ENCODE results near the gene DIS3L2. TPM values are rescaled to one million over a fixed set of nuclear protein-coding genes. Genes with fewer than 3 reads are reported as not detected.

DIS3L2 gene
- total and polyA plus RNA-seq, 2 experiments from 2014 or later: 15.2 to 25.3 TPM

DNA sequence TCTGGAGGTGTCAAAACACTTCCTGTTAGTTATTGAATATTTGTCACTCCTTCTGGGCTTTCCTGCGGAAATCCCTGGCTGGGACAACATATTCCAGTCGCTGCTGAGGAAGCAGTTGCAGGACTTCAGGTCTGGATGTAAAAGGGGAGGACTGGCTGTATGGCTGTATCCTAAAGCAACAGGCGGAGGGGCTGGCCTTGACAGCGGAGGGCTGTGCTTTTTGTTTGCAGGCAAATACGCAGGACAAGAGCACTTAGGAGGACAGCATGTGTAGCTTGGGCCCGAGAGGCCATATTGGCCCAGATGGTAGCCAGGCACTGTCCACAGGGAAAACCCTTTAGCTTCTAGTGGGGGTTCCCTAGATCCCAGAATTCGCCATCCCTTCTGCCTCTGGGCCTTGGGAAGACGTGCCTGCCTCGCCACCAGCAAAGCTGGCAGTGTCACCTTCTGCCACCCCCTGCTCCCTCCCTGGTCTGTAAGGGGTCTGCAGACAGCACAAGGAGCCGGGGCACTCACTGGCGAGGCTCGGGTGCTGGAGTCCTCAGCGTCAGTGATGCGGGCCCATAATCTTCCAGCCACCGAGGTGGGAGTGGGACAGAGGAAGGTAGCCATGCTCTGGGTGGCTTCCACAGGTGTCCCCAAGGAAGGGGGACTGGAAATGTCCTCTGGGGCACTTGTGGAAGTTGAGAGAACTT is 42.0 kb upstream of the DIS3L2 start:
- H3K27ac Mint-ChIP-seq: no peak overlapping the region
- no peak overlapping the region for H3K4me3 ChIP-seq
- H3K27me3 ChIP-seq (ENCODE audit: insufficient read depth): peaks cover 8% of the 10 kb centered on the region; the same call in 1 of the 2 replicates
- H3K9me3 Mint-ChIP-seq: no peaks in the 10 kb centered on the region
- no peak overlapping the region for H3K27ac ChIP-seq (ENCODE audit: low read depth)
- no peak for TF ChIP-seq JUNB (IDR thresholded peaks at IDR 0.05; ENCODE audit: unreplicated experiment)
- H3K36me3 ChIP-seq (ENCODE audit: insufficient read depth): no peaks in the 10 kb centered on the region
- H3K4me2 ChIP-seq: no peak overlapping the region
- peaks cover 10% of the 10 kb centered on the region; the same call in 1 of the 2 replicates for H4K20me1 ChIP-seq (replicated peaks; ENCODE audit: insufficient read depth)
- no peak overlapping the region for H2AFZ ChIP-seq
- no peak for DNase-seq (ENCODE audit: low spot score)
- no peaks in the 10 kb centered on the region for H3K4me1 ChIP-seq (ENCODE audit: insufficient read depth)
- H3K36me3 Mint-ChIP-seq (ENCODE audit: low read depth): no peaks in the 10 kb centered on the region
- no peaks in the 10 kb centered on the region for H3F3A ChIP-seq (replicated peaks; ENCODE audit: low read depth)
- no peaks in the 10 kb centered on the region for H3K9me2 ChIP-seq (ENCODE audit: insufficient read depth)
- H3K4me3 Mint-ChIP-seq: no peak overlapping the region
- ATAC-seq: no peak
- no peaks in the 10 kb centered on the region for H3K79me2 ChIP-seq (replicated peaks; ENCODE audit: insufficient read depth)
- H3K27me3 Mint-ChIP-seq (ENCODE audit: insufficient read depth, low read depth, poor library complexity): peaks cover 10% of the 10 kb centered on the region
- peaks cover 17% of the 10 kb centered on the region for H3K4me1 Mint-ChIP-seq

DNA sequence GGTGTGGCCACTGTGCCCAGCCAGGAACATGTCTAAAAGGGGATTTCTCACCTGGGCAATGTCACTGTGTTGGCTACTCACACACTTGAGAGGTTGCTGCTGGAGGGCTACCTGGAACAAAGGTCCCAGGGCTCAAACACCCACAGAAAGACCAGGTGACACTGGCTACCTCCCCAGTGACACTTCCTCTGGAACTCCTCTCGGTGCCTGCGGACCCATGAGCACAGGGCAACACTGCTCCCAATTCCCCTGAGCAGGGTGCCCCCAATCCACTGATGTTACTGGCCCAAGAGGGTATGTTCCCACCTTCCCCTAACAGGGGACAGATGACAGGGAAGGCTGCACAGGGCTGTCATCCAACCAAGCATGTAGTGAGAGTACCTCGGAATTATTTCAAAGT is 41.1 kb upstream of the DIS3L2 start:
- Mint-ChIP-seq H3K36me3 (ENCODE audit: low read depth) (no peaks in the 10 kb centered on the region), H3K27me3 (ENCODE audit: insufficient read depth, low read depth, poor library complexity) (peaks cover 14% of the 10 kb centered on the region), H3K27ac (no peak overlapping the region), H3K4me3 (no peak overlapping the region), H3K4me1 (peaks cover 14% of the 10 kb centered on the region), H3K9me3 (no peaks in the 10 kb centered on the region)
- Histone ChIP-seq H2AFZ (no peak overlapping the region), H3K4me3 (no peak overlapping the region), H3K9me2 (ENCODE audit: insufficient read depth) (no peaks in the 10 kb centered on the region), H3K36me3 (ENCODE audit: insufficient read depth) (no peaks in the 10 kb centered on the region), H3F3A (replicated peaks; ENCODE audit: low read depth) (no peaks in the 10 kb centered on the region), H3K79me2 (replicated peaks; ENCODE audit: insufficient read depth) (no peaks in the 10 kb centered on the region), H3K4me2 (no peak overlapping the region), H3K27me3 (ENCODE audit: insufficient read depth) (peaks cover 16% of the 10 kb centered on the region), H4K20me1 (replicated peaks; ENCODE audit: insufficient read depth) (peaks cover 10% of the 10 kb centered on the region; the same call in 1 of the 2 replicates), H3K4me1 (ENCODE audit: insufficient read depth) (no peaks in the 10 kb centered on the region), H3K27ac (ENCODE audit: low read depth) (no peak overlapping the region)
- no peak for DNase-seq (ENCODE audit: low spot score)
- no peak for ATAC-seq
- TF ChIP-seq EZH2 (IDR thresholded peaks at IDR 0.05; ENCODE audit: low read depth, unreplicated experiment) (no peak), CTCF (conservative IDR thresholded peaks at IDR 0.05; ENCODE audit: low read depth in 2 of 2) (no peak), NANOG (IDR thresholded peaks at IDR 0.05; ENCODE audit: borderline replicate concordance) (no peak), EZH2phosphoT487 (IDR thresholded peaks at IDR 0.05; ENCODE audit: unreplicated experiment) (no peak), REST (IDR thresholded peaks at IDR 0.05; ENCODE audit: unreplicated experiment) (no peak), POLR2AphosphoS5 (IDR thresholded peaks at IDR 0.05; ENCODE audit: low read depth) (no peak), CREB1 (CRISPR knock-in tag; IDR thresholded peaks at IDR 0.05; ENCODE audit: low read depth) (no peak), ZNF114 (CRISPR knock-in tag; IDR thresholded peaks at IDR 0.05) (no peak), ZNF331 (CRISPR knock-in tag; IDR thresholded peaks at IDR 0.05; ENCODE audit: low read depth) (no peak), JUNB (IDR thresholded peaks at IDR 0.05; ENCODE audit: unreplicated experiment) (no peak), STAT1 (IDR thresholded peaks at IDR 0.05; ENCODE audit: unreplicated experiment) (no peak)
- TF ChIP-seq, protein P1, sequence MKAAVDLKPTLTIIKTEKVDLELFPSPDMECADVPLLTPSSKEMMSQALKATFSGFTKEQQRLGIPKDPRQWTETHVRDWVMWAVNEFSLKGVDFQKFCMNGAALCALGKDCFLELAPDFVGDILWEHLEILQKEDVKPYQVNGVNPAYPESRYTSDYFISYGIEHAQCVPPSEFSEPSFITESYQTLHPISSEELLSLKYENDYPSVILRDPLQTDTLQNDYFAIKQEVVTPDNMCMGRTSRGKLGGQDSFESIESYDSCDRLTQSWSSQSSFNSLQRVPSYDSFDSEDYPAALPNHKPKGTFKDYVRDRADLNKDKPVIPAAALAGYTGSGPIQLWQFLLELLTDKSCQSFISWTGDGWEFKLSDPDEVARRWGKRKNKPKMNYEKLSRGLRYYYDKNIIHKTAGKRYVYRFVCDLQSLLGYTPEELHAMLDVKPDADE (IDR thresholded peaks at IDR 0.05): no peak
